ENCODE results near the gene TMEM151B. TPM values are rescaled to one million over a fixed set of nuclear protein-coding genes. Genes with fewer than 3 reads are reported as not detected.

TMEM151B gene
- total RNA-seq, 1 donor from 2014 or later = 0.29 TPM

DNA sequence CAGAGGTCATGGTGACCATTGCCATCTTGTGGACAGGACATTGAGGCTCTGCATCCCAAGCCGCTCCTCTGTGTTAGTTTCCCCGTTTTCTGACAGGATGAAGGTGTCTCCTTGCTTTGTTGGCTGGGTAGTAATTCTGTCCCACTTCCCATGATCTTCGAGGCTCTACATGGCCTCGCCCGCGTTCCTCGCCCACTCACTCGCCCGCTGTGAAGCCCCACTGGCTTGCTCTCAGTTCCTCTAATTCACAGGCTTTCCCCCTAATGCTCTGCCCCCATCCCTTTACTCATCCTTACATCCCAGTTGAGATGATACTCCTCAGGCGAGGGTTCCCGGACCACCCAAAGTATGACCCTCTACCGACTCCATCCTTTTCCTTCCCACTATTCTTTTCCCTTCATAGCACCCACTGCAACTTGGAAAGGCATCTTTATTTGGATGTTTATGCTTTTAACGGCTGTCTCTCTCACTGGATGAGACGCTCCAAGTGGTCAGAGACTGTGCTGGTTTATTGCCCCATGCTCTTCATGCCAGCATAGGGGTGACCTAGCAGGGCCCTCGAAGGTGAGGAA is 12.4 kb upstream of the TMEM151B start:
- H3K36me3 Mint-ChIP-seq (ENCODE audit: low read depth) = peaks cover 51% of the 10 kb centered on the region
- H3K4me1 Mint-ChIP-seq (ENCODE audit: low read depth) = peaks cover 76% of the 10 kb centered on the region

DNA sequence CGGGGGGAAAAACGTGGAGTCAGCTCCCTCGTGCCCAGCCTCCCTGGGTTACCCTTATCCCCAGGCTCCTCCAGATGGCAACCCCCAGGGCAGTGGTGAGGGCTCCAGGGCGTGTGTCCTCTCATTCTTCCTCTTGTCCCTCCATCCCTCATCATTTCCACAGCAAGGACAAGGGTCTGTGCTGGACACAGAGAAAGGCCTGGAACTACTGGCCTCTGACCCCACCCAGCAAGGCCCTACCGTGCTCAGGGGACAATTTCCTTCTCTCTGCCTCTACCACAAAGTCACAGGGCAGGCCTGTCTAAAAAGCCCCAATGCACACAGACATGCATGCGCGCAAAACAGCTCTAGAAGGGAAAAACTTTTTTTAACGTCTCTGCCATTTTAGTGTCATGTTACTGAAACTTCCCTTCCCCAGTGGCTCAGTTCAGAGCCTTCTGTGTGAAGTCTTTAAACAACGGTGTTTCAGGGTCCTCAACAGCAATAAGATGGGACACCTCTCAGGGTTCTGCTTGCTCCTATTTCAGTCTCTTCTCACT is 11.9 kb upstream of the TMEM151B start:
- Mint-ChIP-seq H3K4me3 (peak overlapping the region; percentile 84), H3K4me1 (ENCODE audit: low read depth) (peaks cover 76% of the 10 kb centered on the region), H3K9me3 (no peaks in the 10 kb centered on the region), H3K27ac (peak overlapping the region; percentile 81), H3K27me3 (ENCODE audit: insufficient read depth) (no peaks in the 10 kb centered on the region), H3K36me3 (ENCODE audit: low read depth) (peaks cover 49% of the 10 kb centered on the region)
- intact Hi-C loops (cut with micrococcal nuclease) = no loop called here
- no peak for DNase-seq (ENCODE audit: low spot score)

More for the DNA sequence above, 12.4 kb upstream of the TMEM151B start:
- DNase-seq (ENCODE audit: low spot score) = no peak
- Mint-ChIP-seq H3K27ac (peak overlapping the region; percentile 78), H3K4me3 (peak overlapping the region; percentile 84), H3K27me3 (ENCODE audit: insufficient read depth) (no peaks in the 10 kb centered on the region), H3K9me3 (no peaks in the 10 kb centered on the region)
- intact Hi-C loops (cut with micrococcal nuclease) = loop anchor here (1.0 kb wide), 3 partner anchors 7 to 86 kb away; partner anchors contain the start of genes HSP90AB1 and NFKBIE

DNA sequence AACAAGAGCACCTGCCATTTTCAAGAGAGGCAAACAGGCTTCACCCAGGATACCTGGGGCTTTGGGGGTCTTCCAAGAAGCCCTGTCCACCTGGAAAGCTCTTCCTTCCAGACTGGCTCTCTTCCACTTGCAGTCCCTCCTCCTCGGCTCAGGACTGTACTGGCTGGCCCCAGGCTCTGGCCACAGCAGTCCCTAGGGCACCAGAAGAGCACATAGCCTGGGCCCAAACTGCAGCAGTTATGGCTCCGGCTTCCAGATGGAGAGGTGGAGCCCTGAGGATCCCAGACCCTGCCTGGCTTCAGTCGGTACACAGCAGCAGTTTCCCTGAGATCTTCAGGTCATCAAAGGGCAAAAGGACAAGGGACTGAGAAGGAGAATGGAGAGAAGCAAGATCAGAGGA is 11.3 kb upstream of the TMEM151B start:
- intact Hi-C loops (cut with micrococcal nuclease) = no loop called here
- Mint-ChIP-seq H3K36me3 (ENCODE audit: low read depth) (peaks cover 47% of the 10 kb centered on the region), H3K27ac (peak overlapping the region; percentile 81), H3K4me1 (ENCODE audit: low read depth) (peaks cover 76% of the 10 kb centered on the region), H3K4me3 (peak overlapping the region; percentile 84), H3K9me3 (no peaks in the 10 kb centered on the region), H3K27me3 (ENCODE audit: insufficient read depth) (no peaks in the 10 kb centered on the region)
- DNase-seq (ENCODE audit: low spot score) = no peak

DNA sequence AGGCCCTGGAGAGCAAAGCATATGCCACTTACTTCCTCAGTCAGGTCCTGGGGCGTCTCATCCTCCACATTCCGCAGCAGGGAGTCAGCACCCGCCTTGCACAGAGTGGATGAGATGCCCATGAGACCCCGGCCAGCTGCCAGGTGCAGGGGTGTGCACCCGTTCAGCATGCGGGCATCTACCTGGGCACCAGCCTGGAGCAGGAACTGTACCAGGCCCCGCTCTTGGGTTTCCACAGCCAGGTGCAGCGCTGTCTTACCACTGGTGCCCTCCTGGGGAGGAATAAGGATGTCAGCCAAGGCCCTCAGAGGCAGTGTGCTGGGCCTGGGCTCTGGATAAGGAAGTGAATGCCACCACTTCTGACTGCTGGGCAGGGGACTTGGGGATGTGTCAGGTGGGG is 10.2 kb upstream of the TMEM151B start:
- intact Hi-C loops (cut with micrococcal nuclease) = no loop called here
- no peaks in the 10 kb centered on the region for H3K9me3 Mint-ChIP-seq
- H3K27ac Mint-ChIP-seq = no peak overlapping the region
- DNase-seq (ENCODE audit: low spot score) = no peak
- no peaks in the 10 kb centered on the region for H3K27me3 Mint-ChIP-seq (ENCODE audit: insufficient read depth)
- H3K4me3 Mint-ChIP-seq = no peak overlapping the region
- H3K4me1 Mint-ChIP-seq (ENCODE audit: low read depth) = peaks cover 70% of the 10 kb centered on the region
- peaks cover 44% of the 10 kb centered on the region for H3K36me3 Mint-ChIP-seq (ENCODE audit: low read depth)

DNA sequence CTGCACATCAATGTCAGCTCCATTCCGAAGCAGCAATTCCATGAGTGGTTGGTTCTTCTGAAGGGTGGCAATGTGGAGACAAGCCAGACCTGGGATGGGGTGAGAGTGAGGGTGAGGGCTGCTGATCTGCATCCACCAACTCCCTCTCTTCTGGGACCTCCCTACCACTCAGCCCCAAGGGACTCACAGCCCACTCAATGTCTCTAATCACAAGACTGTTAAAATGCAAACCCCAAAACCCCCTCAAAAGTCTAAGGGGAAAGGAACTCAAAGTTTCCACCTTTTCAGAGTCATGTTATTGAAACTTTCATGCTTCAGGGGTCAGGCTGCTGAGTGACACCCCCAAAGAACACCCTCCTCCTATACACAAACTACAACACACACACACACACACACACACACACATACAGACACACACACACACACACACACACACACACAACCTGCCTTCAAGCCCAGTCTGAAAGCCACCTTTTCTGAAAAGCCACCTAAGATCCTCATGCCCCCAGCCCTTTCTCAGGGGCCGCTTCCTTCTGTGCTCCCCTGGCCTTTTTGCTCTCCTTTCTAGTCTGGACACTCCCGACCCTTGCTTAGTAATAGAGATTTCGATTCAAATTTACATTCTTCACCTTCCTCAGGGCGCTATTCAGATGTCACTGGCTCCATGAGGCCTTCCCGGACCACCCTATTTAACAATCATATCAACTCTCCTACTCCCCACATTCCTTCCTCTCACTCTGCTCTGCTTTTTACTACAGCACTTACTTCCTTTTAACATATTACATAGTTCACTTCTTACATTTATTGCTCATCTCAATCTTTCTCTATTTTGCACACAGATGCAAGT is 9.6 kb upstream of the TMEM151B start:
- intact Hi-C loops (cut with micrococcal nuclease) = no loop called here
- no peaks in the 10 kb centered on the region for H3K9me3 Mint-ChIP-seq

DNA sequence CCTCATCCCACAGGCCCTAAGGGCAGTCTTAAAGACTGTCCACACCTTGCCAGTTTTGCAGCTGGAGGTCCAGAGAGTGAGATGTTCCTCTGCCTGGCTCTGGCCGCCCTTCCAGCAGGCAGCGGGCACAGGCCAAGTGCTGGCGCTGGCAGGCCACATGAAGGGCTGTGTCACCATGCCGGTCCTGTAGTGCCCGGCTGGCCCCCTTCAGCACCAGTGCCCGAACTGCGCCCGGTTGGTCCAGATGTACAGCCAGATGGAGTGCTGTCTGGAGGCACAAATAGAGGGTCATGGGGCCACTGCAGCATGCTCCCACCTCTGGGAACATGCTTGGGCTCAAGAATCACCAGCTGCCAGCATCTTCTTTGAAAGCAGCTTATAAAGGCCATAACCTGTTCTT is 8.7 kb upstream of the TMEM151B start:
- Mint-ChIP-seq H3K9me3 (no peaks in the 10 kb centered on the region), H3K36me3 (ENCODE audit: low read depth) (peaks cover 32% of the 10 kb centered on the region), H3K4me3 (no peak overlapping the region), H3K27ac (no peak overlapping the region), H3K4me1 (ENCODE audit: low read depth) (peaks cover 65% of the 10 kb centered on the region), H3K27me3 (ENCODE audit: insufficient read depth) (no peaks in the 10 kb centered on the region)
- DNase-seq (ENCODE audit: low spot score) = no peak
- intact Hi-C loops (cut with micrococcal nuclease) = no loop called here

More for the DNA sequence above, 9.6 kb upstream of the TMEM151B start:
- peaks cover 37% of the 10 kb centered on the region for H3K36me3 Mint-ChIP-seq (ENCODE audit: low read depth)
- DNase-seq (ENCODE audit: low spot score) = no peak
- peak overlapping the region; percentile 38 for H3K27ac Mint-ChIP-seq
- H3K4me3 Mint-ChIP-seq = peak overlapping the region; percentile 10
- no peaks in the 10 kb centered on the region for H3K27me3 Mint-ChIP-seq (ENCODE audit: insufficient read depth)
- H3K4me1 Mint-ChIP-seq (ENCODE audit: low read depth) = peaks cover 65% of the 10 kb centered on the region

DNA sequence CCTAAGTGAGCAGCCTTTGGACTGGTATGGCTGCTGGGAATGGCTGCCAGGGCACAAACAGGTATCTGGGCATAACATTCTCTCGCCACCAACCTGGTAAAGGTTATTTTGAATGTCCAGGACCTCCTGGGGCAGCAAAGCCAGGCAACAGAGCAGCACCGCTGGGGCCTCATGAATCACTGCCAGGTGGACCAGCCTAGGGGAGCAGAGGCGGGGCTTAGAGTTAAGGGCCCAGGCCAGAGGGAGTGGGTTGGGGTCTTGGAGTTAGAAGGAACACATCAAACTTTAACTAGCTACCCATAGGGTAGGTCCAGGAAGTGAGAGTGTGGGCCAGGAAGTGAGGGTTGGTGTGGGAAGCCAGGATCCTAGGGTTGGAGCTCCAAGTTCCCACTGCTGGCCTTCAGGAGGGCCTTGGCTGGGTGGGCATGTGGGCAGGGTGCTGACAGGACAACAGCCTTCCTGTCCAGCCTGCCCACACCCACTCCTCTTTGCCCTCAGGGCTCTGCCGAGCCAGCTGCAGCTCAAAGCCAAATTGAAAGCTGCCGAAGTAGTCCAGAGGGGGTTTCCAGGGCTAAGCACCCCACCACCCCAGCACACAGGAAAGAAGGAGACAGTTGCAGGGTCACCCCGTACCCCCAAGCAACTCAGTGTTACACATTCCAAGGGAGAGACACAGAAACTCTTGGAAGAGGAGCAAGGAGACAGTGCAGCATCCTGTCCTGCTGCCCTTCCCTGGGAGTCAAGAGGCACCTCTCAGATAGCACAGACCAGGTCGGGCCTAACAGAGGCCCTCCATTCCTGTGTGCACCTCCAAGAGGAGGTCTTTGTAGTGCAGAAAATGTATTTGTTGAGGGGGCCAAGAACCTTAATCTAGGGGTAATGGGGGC is 7.5 kb upstream of the TMEM151B start:
- peaks cover 30% of the 10 kb centered on the region for H3K36me3 Mint-ChIP-seq (ENCODE audit: low read depth)
- H3K27me3 Mint-ChIP-seq (ENCODE audit: insufficient read depth) = no peaks in the 10 kb centered on the region
- H3K4me1 Mint-ChIP-seq (ENCODE audit: low read depth) = peaks cover 68% of the 10 kb centered on the region
- DNase-seq (ENCODE audit: low spot score) = no peak
- intact Hi-C loops (cut with micrococcal nuclease) = no loop called here
- H3K27ac Mint-ChIP-seq = peak overlapping the region; percentile 95
- no peaks in the 10 kb centered on the region for H3K9me3 Mint-ChIP-seq
- H3K4me3 Mint-ChIP-seq = peak overlapping the region; percentile 98

DNA sequence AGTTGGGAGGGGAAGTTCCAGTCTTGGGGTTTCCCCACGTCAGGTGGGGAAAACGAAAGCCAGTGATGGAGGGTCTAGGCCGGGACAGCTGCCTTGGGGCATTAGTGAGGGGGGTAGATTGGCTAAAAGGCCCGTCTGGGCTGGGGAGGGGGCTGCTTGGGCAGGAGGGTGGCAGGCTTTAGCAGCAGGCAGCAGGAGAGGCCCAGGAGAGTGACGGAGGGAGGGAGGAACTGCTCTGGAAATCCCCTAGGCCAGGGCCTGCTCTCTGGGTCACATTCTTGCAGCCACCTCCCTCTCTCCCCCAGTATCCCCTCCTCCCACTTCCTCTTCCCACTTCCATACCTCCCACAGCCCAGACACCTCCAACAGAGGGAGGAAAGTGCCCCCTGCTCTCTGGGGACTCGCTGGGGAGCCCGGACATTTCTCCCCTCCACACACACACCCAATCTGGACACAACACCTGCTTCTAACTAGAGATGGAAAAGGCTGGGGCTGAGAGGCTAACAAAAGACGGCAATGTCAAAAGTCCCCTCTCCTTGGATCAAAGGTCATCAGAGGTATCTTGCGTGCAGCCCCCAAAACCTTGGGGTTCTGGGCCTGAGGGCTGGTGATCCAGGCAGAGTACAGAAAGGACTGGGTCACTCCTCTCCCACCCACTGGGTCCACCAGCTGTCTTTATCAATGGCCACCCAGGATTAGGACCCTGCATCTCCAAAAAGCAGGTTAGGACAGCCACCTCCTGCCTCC is 6.7 kb upstream of the TMEM151B start:
- Mint-ChIP-seq H3K4me1 (ENCODE audit: low read depth) (peaks cover 63% of the 10 kb centered on the region), H3K4me3 (peak overlapping the region; percentile 98), H3K9me3 (no peaks in the 10 kb centered on the region), H3K27me3 (ENCODE audit: insufficient read depth) (no peaks in the 10 kb centered on the region), H3K27ac (peak overlapping the region; percentile 95), H3K36me3 (ENCODE audit: low read depth) (peaks cover 22% of the 10 kb centered on the region)
- intact Hi-C loops (cut with micrococcal nuclease) = loop anchor here (1.0 to 2.0 kb wide), 3 partner anchors 25 to 137 kb away; partner anchors contain the start of genes MRPL14, SLC29A1 and TMEM63B
- no peak for DNase-seq (ENCODE audit: low spot score)

DNA sequence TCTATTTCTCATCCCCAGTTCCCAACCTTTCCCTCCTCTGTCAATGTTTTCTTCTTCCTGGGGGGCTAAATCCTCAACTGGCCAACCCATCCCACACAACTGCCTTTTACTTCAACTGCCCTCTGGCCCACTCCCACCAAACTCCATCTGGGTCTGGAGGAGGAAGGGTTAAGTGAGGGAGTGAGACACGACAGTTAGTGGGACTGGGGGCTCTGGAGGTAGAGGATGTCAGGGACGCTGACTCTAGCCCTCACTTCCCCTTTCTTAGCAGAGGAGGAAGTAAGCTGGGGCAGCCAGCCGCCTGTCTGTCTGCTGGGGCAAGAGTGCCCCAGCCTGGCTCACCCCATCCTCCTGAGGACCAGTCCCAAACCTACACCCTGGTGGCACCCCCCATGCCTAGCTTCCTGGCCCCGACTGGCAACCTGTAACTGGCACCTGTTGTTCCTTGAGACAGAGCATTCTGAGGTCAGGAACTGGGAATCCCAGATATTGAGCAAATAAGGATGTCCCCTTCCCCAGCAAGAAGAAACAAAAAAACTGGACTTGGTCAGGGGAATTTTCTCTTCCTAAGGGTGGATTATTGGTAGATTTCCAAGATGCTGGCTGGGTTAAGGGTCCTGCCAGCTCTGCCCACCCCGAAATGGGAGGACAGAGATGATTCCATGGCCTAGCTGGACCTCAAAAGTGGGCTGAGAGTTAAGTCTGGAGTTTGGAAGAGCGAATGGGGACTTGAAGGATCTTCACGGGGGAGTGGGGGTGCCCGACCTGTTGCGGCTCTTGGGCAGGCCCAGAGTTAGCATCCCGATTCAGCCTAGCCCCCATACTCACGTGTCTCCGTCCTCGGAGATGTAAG is 5.9 kb upstream of the TMEM151B start:
- H3K4me3 Mint-ChIP-seq = peak overlapping the region; percentile 98
- H3K4me1 Mint-ChIP-seq (ENCODE audit: low read depth) = peaks cover 59% of the 10 kb centered on the region
- intact Hi-C loops (cut with micrococcal nuclease) = loop anchor here (1.0 to 2.0 kb wide), 6 partner anchors 7 to 138 kb away; partner anchors contain the start of genes CDC5L, HSP90AB1, MRPL14 and SLC29A1
- no peak for DNase-seq (ENCODE audit: low spot score)
- no peaks in the 10 kb centered on the region for H3K9me3 Mint-ChIP-seq
- peak overlapping the region; percentile 95 for H3K27ac Mint-ChIP-seq
- H3K36me3 Mint-ChIP-seq (ENCODE audit: low read depth) = peaks cover 15% of the 10 kb centered on the region
- peaks cover 8% of the 10 kb centered on the region for H3K27me3 Mint-ChIP-seq (ENCODE audit: insufficient read depth)

DNA sequence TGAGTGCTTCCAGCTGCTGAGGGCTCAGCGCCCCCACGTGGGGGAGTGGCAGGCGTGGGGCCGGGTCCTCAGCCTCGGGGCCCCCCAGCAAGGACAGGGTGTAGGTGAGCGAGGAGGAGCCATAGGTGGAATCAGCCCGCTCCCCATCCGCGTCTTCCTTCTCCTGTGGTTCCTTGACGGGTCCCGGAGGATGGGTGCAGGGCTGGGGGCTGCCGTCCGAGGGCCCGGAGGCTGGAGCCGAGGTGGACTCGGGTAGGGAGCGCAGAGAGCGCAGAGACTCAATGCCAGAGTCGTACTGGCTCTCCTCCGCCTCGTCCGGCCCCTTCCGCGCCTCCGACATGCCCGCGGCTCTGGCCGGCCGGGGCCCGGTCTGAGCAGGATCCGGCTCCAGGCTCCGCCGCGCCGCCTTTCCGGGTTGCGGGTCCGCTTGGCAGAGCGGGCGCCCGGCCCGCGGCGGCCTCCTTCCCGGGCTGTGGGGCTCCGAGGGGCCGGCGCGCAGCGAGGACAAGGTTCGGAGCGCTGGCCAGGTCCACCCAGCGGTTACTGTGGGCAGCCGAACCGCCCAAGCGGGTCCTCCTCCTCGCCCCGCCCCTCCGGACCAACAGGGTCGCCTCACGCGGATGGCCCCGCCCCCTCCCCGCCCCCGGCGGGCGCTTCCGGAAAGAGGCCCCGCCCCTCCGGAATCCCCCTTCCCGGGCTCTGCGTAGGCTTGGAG is 5.1 kb upstream of the TMEM151B start, which contains the start of gene NFKBIE:
NFKBIE (minus strand) TSS at position 545 of the 715 bp plus-strand sequence; CDS start at position 340, 205 bp downstream.
- peak; percentile 93 for DNase-seq (ENCODE audit: low spot score)

More for the DNA sequence above, 5.1 kb upstream of the TMEM151B start, which contains the start of gene NFKBIE:
- H3K4me3 Mint-ChIP-seq = peak within 1 kb of the TSS; percentile 98
- H3K27ac Mint-ChIP-seq = peak within 1 kb of the TSS; percentile 95
- H3K27me3 Mint-ChIP-seq (ENCODE audit: insufficient read depth) = peaks cover 15% of the 10 kb centered on the region
- H3K4me1 Mint-ChIP-seq (ENCODE audit: low read depth) = peaks cover 66% of the 10 kb centered on the region
- H3K36me3 Mint-ChIP-seq (ENCODE audit: low read depth) = peaks cover 15% of the 10 kb centered on the region
- intact Hi-C loops (cut with micrococcal nuclease) = loop anchor here (1.0 to 2.0 kb wide), 5 partner anchors 8 to 138 kb away; partner anchors contain the start of genes CDC5L, HSP90AB1, MRPL14 and SLC35B2
- H3K9me3 Mint-ChIP-seq = no peaks in the 10 kb centered on the region

Measured in activated T-helper 1 cell treated with anti-CD3 and anti-CD28 coated beads, Interleukin-12 subunit alpha, Interleukin-12 subunit beta, Interleukin-2, Interleukin-4 antibody, amounts not matched to agents 30 ng/mL and 10 ng/mL and 1 ng/mL, durations not matched to agents 14 hours and 24 hours and 36 hours (primary cell).